HTR-8/SVneo (cell line): ENCODE results near the gene PAK6.

Experiments
- DNase-seq: peaks from one replicate; pipeline ENCODE4 v3.0.0; 2011; ENCODE audit warnings: low spot score, mixed read lengths; ENCODE audit not compliant: insufficient read length
- FAIRE-seq: peaks from 2 replicates; lab custom pipeline; 2011; peaks lifted over from hg19 to GRCh38; lab: Jason Lieb, UNC

The PAK6 gene

GRCh38 chr15:40274350-40275274, 35.7 kb downstream of the PAK6 start:
- DNase-seq (peak; percentile 64), FAIRE-seq (peak; percentile 28)

DNA sequence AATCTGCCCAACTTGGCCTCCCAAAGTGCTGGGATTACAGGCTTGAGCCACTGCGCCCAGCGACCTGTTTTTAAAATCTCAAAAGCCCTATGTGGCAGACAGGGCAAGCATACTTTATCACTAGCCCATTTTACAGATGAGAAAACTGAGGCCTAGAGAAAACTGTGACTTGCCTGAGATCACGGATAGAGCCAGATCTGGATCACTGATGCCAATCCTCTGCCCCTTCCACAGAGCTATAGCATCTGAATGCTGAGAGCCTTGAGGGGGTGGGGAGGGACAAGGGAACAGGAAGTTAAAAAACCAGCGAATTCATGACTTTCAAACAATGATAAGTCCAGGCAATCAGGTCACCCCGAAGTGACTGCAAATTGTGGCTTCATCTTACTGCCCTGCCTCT, 36.7 kb downstream of the PAK6 start:
- DNase-seq, result no peak
- no peak for FAIRE-seq

DNA sequence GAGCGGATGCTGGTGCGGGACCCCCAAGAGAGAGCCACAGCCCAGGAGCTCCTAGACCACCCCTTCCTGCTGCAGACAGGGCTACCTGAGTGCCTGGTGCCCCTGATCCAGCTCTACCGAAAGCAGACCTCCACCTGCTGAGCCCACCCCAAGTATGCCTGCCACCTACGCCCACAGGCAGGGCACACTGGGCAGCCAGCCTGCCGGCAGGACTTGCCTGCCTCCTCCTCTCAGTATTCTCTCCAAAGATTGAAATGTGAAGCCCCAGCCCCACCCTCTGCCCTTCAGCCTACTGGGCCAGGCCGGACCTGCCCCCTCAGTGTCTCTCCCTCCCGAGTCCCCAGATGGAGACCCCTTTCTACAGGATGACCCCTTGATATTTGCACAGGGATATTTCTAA, 37.1 kb downstream of the PAK6 start:
- DNase-seq (no peak), FAIRE-seq (no peak)

DNA sequence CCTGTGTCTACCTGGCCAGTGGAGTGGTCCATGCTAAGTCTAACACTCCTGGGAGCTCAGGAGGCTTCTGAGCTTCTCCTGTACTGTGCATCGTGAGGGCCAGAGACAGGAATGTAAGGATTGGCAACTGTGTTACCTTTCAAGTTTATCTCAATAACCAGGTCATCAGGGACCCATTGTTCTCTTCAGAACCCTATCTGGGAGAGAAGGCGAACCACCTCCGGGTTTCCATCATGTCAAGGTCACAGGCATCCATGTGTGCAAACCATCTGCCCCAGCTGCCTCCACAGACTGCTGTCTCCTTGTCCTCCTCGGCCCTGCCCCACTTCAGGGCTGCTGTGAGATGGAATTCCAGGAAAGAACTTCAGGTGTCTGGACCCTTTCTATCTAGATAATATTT, 38.1 kb downstream of the PAK6 start:
- DNase-seq (no peak), FAIRE-seq (no peak)

DNA sequence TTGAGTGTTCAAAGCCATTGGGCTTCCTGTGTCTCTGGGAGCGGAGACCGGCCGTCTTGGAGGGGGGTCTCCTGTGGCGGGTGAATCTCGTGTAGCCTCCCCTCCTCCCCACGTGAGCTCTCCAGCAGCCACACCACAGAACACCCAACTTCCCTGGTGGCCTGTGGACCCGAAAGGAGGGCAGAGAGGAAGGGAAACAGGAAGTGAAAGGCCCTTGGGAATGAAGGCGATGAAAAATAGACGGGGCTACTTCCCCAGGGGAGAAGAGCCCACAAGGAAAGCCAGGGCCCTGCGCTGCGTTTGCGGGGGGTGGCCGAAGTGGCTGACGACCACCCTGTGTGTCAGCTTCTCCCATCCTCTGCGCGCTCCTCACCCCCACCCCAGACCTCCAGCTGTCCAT, 38.6 kb downstream of the PAK6 start:
- DNase-seq (no peak), FAIRE-seq (no peak)

- DNase-seq (no peak), FAIRE-seq (no peak)
Observed at GRCh38 chr15:40278026-40278425, 39.2 kb downstream of the PAK6 start.

DNA sequence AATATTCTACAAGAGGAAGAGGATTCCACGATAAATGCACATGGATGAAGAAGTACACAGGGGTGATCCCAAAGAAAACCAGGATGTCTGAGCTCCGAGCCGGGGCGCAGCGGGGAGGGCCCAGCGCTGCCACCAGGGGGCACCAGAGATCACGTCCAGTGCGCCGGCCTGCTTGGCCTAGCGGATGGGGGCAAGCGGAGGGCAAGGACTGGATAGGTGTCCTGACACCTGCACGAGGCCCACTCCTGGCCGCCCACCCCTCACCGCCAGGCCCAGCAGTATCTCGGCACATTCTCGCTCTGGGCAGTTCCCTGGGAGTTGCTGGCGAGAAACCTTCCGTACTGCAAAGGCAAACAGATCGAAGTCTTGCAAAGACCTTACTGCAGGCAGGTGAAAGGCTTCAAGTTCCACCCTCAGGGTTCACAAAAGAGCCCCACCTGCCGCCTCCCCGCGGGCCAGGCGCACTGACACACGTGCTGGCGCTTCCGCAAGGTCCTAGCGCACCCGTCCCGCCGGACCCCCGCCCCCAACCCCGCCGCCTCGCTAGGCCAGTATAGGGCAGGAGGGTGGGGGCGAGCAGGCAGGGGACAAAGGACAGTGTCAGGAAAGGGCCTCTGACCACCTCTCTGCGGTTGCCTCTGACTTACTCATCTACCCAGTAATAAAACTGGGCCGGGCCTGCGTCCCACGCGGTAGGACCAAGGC, 40.7 kb downstream of the PAK6 start:
- FAIRE-seq (peak; percentile 91), DNase-seq (peak; percentile 72)

DNA sequence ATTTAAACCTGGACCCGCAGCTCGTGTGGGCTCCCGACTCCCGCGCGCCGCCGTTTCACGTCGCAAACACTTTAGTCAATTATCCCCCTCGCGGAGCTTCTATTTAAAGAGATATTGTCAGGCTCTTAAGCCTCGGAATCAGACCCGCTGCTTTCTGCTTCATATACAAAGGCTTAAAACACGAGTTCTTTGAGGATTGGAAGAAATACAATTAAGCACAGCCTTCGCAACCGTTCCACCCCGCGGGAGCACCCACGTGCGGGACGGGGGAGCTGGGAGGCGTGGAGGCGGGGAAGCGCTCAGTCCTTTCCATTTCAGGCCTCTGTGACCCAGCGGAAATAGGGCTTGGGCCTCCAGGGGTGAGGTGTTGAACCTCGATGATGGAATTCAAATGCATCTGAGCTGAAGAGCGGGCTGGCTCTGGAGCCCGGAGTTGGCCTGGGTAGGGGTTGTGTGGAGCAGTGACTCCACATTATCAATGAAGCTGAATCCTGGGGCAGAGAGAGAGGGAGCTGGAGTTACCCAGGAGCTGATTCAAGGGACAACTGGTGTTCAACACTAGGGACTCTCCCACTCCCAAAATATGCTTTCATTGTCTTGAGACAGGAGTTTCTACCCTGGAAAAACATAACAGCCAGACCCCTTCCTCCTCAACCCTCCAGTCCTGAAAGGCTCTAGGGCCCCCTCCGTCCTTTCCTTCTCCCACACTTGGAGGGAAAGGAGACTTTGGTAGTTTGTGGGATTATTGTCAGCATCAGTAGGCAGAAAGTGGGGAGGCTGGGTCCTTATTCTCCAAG, 41.6 kb downstream of the PAK6 start:
- DNase-seq (no peak), FAIRE-seq (no peak)

GRCh38 chr15:40281057-40281800, 42.4 kb downstream of the PAK6 start:
- no peak for DNase-seq
- no peak for FAIRE-seq

DNA sequence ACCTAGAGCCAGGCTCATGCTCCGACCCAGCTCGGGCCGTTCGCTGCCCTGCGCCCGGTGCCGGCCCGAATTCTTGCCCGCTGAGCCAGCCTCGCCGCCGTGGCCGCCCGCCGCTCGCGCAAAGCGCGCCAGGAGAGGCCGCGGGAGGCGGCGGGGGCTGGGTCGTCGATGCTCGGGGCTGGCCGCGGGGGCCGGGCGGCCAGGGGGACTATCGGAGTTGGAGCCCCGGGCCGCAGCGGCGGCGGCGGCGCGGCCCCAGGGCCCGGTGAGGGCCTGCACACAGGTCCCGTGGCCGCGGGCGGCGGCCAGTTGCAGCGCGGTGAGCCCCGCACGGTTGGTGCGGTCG, 42.9 kb downstream of the PAK6 start:
- DNase-seq, result no peak
- FAIRE-seq, result no peak

GRCh38 chr15:40282147-40282868, 43.4 kb downstream of the PAK6 start:
- FAIRE-seq (peak; percentile 84), DNase-seq (peak; percentile 48)

DNA sequence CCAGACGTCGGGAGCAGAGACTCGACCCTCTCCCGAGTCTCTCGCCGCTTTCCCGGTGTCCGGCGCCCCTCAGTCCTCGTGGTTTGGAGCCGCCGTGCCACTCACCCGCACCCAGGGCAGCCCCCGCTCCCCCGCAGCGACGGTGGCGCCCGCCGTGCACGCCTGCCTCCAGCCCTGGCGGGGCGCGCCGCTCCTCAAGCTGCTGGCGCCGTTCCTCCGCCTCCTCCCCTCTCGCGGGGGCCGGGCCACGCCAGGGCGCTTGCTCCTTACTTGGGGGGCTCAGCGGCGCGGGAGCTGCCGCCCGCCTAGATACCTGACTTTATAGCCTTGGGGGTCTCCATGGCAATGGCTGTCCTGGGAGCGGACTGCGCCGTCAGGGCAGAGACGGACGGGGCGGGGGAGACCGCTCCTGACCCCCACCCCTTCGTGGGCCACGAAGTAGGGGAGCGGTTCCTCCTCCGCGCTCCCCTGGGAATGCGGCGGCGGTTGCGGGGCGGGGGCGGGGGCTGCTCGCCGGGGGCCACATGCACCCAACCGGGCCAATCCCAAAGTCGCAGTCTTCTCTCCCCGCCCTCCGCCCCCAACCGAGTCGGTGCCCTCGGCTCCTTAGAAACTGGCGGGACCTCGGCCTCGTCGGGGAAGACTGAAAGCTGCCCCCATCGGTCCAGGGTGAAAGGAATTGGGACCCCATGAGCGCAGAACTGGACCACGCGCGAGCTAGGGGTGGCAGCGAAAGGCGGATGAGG, 44.2 kb downstream of the PAK6 start, which contains the start of gene ANKRD63:
Gene ANKRD63 (minus strand): TSS at position 196 of the 746 bp plus-strand sequence. CDS start 478 bp downstream, outside the sequence.
- DNase-seq, result no peak
- FAIRE-seq, result peak; percentile 4

- FAIRE-seq (no peak), DNase-seq (no peak)
Observed at GRCh38 chr15:40283615-40284300, 44.9 kb downstream of the PAK6 start.

GRCh38 chr15:40285151-40285550, 46.3 kb downstream of the PAK6 start:
- no peak for FAIRE-seq
- no peak for DNase-seq

GRCh38 chr15:40285554-40286011, 46.7 kb downstream of the PAK6 start:
- no peak for FAIRE-seq

DNA sequence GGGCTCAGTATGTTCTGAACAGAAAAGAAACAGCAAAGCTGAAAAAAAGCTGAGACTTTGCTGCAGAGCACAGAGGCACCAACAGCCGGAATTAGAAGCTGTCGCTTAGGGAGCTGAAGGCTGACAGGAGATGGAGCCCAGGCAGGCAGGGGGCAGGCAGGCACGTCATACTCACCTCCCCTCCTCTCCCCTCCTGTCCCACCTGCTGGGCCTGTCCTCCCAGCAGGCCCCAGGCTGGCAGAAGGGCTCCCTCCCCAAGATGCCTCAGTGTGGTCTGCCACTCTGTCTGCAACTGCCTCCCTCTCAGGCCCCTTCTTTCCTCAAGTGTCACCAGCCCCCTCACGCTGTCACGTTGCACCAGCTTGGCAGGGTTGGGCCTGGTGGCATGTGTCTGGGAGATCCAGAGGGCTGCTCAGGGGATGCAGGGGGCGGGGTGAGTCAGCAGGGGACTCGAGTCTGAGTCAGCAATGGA, 47.2 kb downstream of the PAK6 start:
- FAIRE-seq (no peak), DNase-seq (no peak)

More at GRCh38 chr15:40285554-40286011, 46.7 kb downstream of the PAK6 start:
- no peak for DNase-seq

GRCh38 chr15:40286794-40287193, 47.9 kb downstream of the PAK6 start:
- DNase-seq, result no peak
- FAIRE-seq, result no peak

- FAIRE-seq (no peak), DNase-seq (no peak)
Observed at GRCh38 chr15:40287505-40287904, 48.6 kb downstream of the PAK6 start.
